ENCODE data around the gene C5orf46. TPM values are rescaled to one million over a fixed set of nuclear protein-coding genes. Genes with fewer than 3 reads are reported as not detected.

Gene C5orf46
- total and polyA plus RNA-seq, 10 donors, result not detected

DNA sequence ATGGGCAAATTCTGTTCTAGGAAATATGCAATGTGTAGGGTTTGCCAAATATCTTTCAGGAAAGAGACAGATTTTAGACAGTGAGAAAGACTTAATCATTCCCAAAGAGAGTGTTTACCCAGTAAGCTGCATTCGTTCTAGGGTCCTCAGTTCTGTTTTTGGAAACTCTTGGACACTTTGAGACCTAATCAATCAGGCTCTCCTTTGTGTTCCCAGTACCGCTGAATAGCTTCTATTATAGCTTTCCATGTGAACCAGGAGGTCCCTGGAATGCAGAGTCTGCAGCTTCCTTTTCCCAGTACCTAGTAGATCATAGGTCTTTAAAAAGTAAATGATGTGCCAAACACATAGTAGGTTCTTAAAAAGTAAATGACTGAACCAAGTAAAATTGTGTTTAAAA lies 63.5 kb downstream of the C5orf46 start:
- no peak for DNase-seq
- Histone ChIP-seq H3K4me3 (no peak overlapping the region), H3K27ac (no peak overlapping the region), H3K9me3 (no peaks in the 10 kb centered on the region), H3K4me1 (no peaks in the 10 kb centered on the region), H3K27me3 (replicated peaks in 1 of 7) (peaks cover 0 to 29% (median 0%) of the 10 kb centered on the region in 7 donors), H3K36me3 (no peaks in the 10 kb centered on the region)
- TF ChIP-seq, protein P1, sequence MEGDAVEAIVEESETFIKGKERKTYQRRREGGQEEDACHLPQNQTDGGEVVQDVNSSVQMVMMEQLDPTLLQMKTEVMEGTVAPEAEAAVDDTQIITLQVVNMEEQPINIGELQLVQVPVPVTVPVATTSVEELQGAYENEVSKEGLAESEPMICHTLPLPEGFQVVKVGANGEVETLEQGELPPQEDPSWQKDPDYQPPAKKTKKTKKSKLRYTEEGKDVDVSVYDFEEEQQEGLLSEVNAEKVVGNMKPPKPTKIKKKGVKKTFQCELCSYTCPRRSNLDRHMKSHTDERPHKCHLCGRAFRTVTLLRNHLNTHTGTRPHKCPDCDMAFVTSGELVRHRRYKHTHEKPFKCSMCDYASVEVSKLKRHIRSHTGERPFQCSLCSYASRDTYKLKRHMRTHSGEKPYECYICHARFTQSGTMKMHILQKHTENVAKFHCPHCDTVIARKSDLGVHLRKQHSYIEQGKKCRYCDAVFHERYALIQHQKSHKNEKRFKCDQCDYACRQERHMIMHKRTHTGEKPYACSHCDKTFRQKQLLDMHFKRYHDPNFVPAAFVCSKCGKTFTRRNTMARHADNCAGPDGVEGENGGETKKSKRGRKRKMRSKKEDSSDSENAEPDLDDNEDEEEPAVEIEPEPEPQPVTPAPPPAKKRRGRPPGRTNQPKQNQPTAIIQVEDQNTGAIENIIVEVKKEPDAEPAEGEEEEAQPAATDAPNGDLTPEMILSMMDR (IDR thresholded peaks at IDR 0.05 in 8 of 11, conservative IDR thresholded peaks at IDR 0.05 in 3 of 11), result no peak
- no peak for TF ChIP-seq POLR2AphosphoS5 (IDR thresholded peaks at IDR 0.05)
- TF ChIP-seq POLR2A (IDR thresholded peaks at IDR 0.05), result no peak
- WGBS, 5 donors, result 52 to 85% (median 72%) methylated on average over 2 of the region's 2 CpGs
- intact Hi-C loops (cut with DNase I; ENCODE audit: low total_unique reads), result no loop called here

Other genes with a start within 250 kb of the C5orf46 start
- gene JAKMIP2, start 123.8 kb downstream of the C5orf46 start, total RNA-seq, result 1 to 10 TPM in 6 of 7 donors, under 1 TPM in 1; 0.59 to 2.4 (median 1.7) TPM
- gene JAKMIP2, start 123.8 kb downstream of the C5orf46 start, polyA plus RNA-seq, result under 1 TPM; 0.09 to 0.49 (median 0.19) TPM
- 1 to 10 TPM in 2 of 7 donors, not detected in 5; 1.9 to 7.1 TPM for gene SPINK1, start 74.9 kb downstream of the C5orf46 start, total RNA-seq
- gene SPINK1, start 74.9 kb downstream of the C5orf46 start, polyA plus RNA-seq, result under 1 TPM; 0.38 to 0.99 (median 0.65) TPM
- not detected for gene SCGB3A2, start 27.8 kb downstream of the C5orf46 start, total RNA-seq
- gene SCGB3A2, start 27.8 kb downstream of the C5orf46 start, polyA plus RNA-seq, result under 1 TPM in 1 of 3 donors, not detected in 2; 0.67 TPM
- under 1 TPM in 2 of 7 donors, not detected in 5; 0.21 to 0.32 TPM for gene SPINK5, start 157.4 kb upstream of the C5orf46 start, total RNA-seq
- under 1 TPM; 0.11 to 0.51 (median 0.26) TPM for gene SPINK5, start 157.4 kb upstream of the C5orf46 start, polyA plus RNA-seq

Data from spleen (tissue), 11 donors.